ENCODE results near the gene GDI1. TPM values are rescaled to one million over a fixed set of nuclear protein-coding genes. Genes with fewer than 3 reads are reported as not detected.

The GDI1 gene
- total RNA-seq, 1 experiment from 2014 or later: 96.1 TPM

DNA sequence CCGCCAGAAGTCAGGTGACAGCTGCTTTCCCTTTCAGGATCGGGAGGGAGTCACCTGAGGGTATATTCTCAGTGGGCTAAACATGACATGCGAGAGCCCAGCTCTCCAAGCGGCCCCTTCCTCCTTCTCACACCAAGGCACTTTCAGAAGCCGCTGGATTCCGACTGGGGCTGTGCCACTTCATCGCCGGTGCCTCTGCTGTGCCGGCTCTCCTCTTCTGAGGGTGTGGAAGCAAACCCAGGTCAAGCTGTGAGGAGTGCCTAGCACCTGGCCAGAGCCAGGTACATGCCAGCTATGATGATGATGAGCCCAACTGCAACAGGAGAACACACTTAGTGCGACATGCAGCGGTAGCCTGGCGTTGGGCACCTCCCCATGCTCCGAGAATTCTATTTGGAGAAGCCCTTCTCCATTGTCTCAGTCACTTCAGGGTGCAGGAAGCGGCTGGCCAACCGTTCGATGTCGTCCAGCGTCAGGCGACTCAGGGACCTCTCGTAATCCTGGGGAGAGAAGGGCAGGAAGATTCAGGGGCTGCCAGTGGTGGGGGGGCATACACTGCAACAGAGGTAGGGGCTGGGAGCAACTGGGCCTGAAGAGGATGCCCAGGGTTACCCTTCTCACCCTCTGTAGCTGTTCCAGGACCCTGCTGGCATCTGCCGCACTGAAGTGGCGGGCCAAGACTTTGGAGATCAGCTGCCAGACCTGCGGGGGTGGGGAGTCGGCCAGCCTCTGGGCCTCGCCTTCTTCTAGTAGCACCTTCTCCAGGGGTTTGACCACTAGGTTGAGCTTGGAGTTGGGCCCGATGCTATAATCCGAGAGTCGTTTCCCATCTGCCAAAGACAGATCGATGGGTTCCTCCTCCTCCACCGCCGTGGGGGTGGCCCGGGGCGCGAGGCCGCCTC is 48.4 kb downstream of the GDI1 start:
- ATAC-seq: no peak
- H3K36me3 ChIP-seq (ENCODE audit: low read depth, low read length): peaks cover 15% of the 10 kb centered on the region
- intact Hi-C loops (cut with micrococcal nuclease): no loop called here
- peak overlapping the region; percentile 96 for H3K4me2 ChIP-seq (ENCODE audit: low read length)
- TSS peak; percentile 5 for BruUV-seq (replicated peaks)
- H3K9me2 ChIP-seq (replicated peaks; ENCODE audit: low read length): no peaks in the 10 kb centered on the region
- CTCF ChIA-PET: no interaction called here
- peak overlapping the region; percentile 73; the same call in 1 of the 2 replicates for H2AFZ ChIP-seq (ENCODE audit: low read length)
- H3K9ac ChIP-seq (ENCODE audit: low read length): peak overlapping the region; percentile 83
- peak overlapping the region; percentile 83 for H3K4me3 ChIP-seq (ENCODE audit: low read length)
- H3K27me3 ChIP-seq (ENCODE audit: low read length): no peaks in the 10 kb centered on the region
- no peaks in the 10 kb centered on the region for H3K9me3 ChIP-seq (ENCODE audit: low read length)
- POLR2A ChIA-PET (ENCODE audit: unreplicated experiment): no interaction called here
- H3K4me1 ChIP-seq (ENCODE audit: insufficient read depth, low read length): peaks cover 34% of the 10 kb centered on the region
- TF ChIP-seq EZH2phosphoT487 (IDR thresholded peaks at IDR 0.05; ENCODE audit: borderline replicate concordance, low read length): no peak
- no peak for TF ChIP-seq EZH2 (IDR thresholded peaks at IDR 0.05; ENCODE audit: low read length, unreplicated experiment)
- TF ChIP-seq, protein P1, sequence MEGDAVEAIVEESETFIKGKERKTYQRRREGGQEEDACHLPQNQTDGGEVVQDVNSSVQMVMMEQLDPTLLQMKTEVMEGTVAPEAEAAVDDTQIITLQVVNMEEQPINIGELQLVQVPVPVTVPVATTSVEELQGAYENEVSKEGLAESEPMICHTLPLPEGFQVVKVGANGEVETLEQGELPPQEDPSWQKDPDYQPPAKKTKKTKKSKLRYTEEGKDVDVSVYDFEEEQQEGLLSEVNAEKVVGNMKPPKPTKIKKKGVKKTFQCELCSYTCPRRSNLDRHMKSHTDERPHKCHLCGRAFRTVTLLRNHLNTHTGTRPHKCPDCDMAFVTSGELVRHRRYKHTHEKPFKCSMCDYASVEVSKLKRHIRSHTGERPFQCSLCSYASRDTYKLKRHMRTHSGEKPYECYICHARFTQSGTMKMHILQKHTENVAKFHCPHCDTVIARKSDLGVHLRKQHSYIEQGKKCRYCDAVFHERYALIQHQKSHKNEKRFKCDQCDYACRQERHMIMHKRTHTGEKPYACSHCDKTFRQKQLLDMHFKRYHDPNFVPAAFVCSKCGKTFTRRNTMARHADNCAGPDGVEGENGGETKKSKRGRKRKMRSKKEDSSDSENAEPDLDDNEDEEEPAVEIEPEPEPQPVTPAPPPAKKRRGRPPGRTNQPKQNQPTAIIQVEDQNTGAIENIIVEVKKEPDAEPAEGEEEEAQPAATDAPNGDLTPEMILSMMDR (conservative IDR thresholded peaks at IDR 0.05; ENCODE audit: low read depth, low read length): no peak
- H4K20me1 ChIP-seq (ENCODE audit: low read length): no peaks in the 10 kb centered on the region
- peak; percentile 9 for DNase-seq
- H3K79me2 ChIP-seq (ENCODE audit: low read length): peaks cover 52% of the 10 kb centered on the region
- no peaks in the 10 kb centered on the region for H3F3A ChIP-seq (ENCODE audit: low read length, unreplicated experiment)
- no peak overlapping the region; the same call in 1 of the 2 replicates for H3K27ac ChIP-seq (ENCODE audit: low read length)

DNA sequence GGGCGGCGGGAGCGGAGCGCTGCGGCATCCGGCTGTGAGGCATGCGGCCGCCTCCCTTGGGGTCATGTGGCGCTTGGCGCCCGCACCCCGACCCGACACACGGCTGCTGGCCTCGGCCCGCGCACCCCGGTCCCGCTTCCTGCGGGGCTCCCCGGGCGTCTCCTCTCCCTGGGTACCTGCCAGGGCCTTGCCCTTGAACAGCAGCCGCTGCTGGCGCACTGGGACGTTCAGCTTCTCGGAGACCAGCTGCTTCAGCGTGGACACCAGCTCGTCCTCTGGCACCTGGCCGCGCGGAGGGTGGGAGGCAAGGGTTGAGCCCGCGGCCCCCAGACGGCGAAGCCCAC is 49.1 kb downstream of the GDI1 start:
- H3K36me3 ChIP-seq (ENCODE audit: low read depth, low read length): peaks cover 15% of the 10 kb centered on the region
- TF ChIP-seq EZH2 (IDR thresholded peaks at IDR 0.05; ENCODE audit: low read length, unreplicated experiment) (no peak), EZH2phosphoT487 (IDR thresholded peaks at IDR 0.05; ENCODE audit: borderline replicate concordance, low read length) (no peak)
- TF ChIP-seq, protein P1 (conservative IDR thresholded peaks at IDR 0.05; ENCODE audit: low read depth, low read length): no peak
- intact Hi-C loops (cut with micrococcal nuclease): no loop called here
- H3K27ac ChIP-seq (ENCODE audit: low read length): peak overlapping the region; percentile 43
- DNase-seq (no peak), ATAC-seq (no peak; the same call in 1 of the 2 replicates)
- POLR2A ChIA-PET (ENCODE audit: unreplicated experiment): no interaction called here
- no peaks in the 10 kb centered on the region for H4K20me1 ChIP-seq (ENCODE audit: low read length)
- peak overlapping the region; percentile 83 for H3K9ac ChIP-seq (ENCODE audit: low read length)
- peak overlapping the region; percentile 83 for H3K4me3 ChIP-seq (ENCODE audit: low read length)
- H2AFZ ChIP-seq (ENCODE audit: low read length): peak overlapping the region; percentile 73
- H3K9me3 ChIP-seq (ENCODE audit: low read length): no peaks in the 10 kb centered on the region
- CTCF ChIA-PET: no interaction called here
- no TSS peak for BruUV-seq (replicated peaks)
- H3K4me1 ChIP-seq (ENCODE audit: insufficient read depth, low read length): peaks cover 34% of the 10 kb centered on the region
- H3K79me2 ChIP-seq (ENCODE audit: low read length): peaks cover 52% of the 10 kb centered on the region
- no peaks in the 10 kb centered on the region for H3F3A ChIP-seq (ENCODE audit: low read length, unreplicated experiment)
- no peaks in the 10 kb centered on the region for H3K27me3 ChIP-seq (ENCODE audit: low read length)
- H3K9me2 ChIP-seq (replicated peaks; ENCODE audit: low read length): no peaks in the 10 kb centered on the region
- peak overlapping the region; percentile 96 for H3K4me2 ChIP-seq (ENCODE audit: low read length)

Data from PC-3 (cell line).